Activated T-helper 9 cell treated with anti-CD3 and anti-CD28 coated beads, Interleukin-2, amount 50 U/mL, for 16 hours (primary cell): ENCODE measurements around the gene CCDC146.

ENCODE experiments used
- DNase-seq: peaks from one replicate; pipeline ENCODE4 v3.0.0-alpha.2; 2020; ENCODE audit warnings: low read depth

The CCDC146 gene

GRCh38 chr7:77288676-77289320 lies 166.4 kb downstream of the CCDC146 start:
- DNase-seq: no peak

- no peak for DNase-seq
Measured at GRCh38 chr7:77289387-77289786, 167.0 kb downstream of the CCDC146 start.

- DNase-seq: no peak
Measured at GRCh38 chr7:77290425-77290824, 168.0 kb downstream of the CCDC146 start.

DNA sequence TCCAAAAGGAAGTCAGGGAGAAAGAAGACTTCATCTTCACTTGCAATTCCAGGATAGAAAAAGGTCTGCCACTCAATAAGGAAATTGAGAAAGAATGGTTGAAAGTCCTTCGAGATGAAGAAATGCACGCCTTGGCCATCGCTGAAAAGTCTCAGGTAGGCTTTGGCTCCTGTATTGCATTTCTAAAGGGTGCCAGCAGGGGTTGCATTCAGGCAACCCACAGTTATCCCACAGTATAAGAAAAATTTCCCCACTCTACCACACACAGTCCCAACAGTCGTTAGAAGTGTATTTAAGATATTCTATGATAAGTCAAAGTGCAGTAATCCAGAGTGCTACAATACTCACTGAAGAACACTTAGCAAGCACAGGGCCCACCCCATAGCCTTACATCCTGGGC lies 170.6 kb downstream of the CCDC146 start:
- DNase-seq: no peak

GRCh38 chr7:77295549-77295948 lies 173.1 kb downstream of the CCDC146 start:
- DNase-seq: no peak

DNA sequence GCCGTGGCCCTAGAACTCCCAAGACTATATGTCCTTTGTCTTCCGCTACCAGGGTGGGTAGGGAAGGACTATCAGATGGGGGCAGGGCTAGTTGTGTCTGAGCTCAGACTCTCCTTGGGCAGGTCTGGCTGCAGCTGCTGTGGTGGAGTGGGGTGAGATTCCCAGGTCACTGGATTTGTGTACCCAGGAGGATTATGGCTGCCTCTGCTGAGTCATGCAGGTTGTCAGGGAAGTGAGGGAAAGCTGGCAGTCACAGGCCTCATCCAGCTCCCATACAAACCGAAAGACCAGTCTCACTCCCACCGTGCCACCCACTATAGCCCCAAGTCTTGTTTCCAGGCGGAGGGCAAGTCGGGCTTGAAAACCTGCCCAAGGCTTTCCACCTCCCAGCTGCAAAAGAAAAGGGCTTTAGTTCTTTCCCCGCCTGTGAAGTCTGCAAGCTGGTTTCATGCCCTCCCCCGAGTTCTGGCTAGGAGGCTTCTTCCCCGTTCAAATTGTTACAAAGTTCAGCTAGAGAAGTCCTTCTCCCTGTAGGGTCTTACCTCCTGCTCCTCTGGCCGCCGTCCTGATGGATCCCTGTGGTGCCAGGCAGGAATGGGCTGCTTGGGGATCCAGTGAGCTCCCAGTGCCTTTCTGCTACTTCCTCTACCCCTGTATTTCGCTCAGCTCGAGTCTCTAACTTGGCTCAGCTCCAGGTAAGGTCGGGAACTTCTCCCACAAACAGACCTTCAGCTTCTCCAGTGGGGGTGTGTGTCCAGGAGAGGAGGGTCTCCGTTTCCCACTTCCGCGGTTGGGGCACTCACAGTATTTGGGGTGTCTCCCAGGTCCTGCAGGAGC lies 184.0 kb downstream of the CCDC146 start:
- DNase-seq: no peak

DNA sequence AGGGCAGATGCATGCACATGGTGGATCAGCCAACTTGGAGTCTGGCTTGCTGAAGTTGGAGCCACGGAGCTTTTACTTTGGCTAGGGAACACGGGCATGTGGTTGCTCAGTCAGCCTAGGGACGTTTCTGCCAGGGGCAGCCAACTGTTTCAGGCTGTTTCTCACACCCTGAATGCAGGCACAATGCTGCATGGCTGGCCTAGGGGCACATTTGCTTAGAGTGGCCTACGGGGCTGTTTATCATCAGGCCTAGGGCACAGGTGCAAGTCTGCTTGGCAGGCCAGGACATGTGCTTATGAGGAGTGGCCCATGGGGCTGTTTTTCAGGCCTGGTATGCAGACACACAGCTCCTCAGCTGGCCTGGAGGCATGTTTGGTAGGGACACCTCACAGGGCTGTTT lies 186.4 kb downstream of the CCDC146 start:
- DNase-seq: no peak

DNA sequence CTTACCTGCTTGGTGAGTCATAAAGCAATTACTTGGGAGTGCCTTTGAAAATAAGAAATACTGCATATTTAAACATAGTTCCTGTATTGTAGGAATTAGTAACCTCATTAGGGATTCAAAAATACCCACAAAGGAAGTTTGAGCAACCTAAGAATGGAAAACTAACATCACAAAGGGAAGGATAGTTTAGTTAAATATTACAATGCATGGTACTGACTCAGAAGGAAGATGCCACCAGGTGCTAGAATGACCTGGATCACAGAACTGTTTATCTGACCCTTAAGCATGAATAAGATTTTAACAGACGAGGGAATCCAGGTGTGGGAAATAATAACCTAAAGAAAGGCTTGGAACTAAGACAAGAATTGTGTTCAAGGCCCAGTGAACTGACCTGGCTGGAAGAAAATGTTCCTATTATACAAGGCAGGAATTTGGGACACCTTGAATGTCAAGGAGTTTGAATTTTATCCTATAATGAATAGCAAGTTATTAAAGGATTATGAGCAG lies 187.4 kb downstream of the CCDC146 start:
- no peak for DNase-seq

GRCh38 chr7:77310982-77311381 lies 188.6 kb downstream of the CCDC146 start:
- no peak for DNase-seq

- no peak for DNase-seq
Measured at GRCh38 chr7:77313085-77313484, 190.7 kb downstream of the CCDC146 start.

DNA sequence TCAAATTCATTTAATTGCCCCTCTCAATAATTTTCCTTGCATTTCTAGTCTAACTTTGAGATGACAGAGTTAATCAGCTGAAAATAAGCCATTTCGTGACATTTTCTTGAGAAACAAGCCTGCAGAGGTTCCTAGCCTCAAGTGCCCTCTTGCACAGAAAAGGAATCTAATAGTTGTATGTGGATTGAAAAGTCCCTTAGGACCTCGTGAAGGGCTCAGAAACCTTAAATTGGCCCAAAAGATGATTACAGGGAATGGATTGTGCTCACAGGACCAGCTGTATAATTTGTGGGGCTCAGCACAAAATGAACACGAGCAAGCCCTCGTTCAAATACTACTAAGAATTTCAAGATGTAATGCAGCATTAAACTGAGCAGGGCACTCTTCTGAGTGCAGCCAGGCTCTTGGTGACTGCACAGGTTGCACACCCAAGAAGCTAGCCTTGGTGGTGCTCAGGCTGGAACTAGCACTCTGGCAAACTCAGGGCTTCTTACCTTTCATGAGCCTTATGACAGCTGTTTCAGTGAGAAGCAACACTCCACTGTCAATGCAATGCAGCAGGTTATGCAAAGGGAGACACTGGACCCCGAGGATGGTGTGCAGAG lies 191.6 kb downstream of the CCDC146 start:
- no peak for DNase-seq

GRCh38 chr7:77315182-77315591 lies 192.8 kb downstream of the CCDC146 start:
- DNase-seq: no peak

DNA sequence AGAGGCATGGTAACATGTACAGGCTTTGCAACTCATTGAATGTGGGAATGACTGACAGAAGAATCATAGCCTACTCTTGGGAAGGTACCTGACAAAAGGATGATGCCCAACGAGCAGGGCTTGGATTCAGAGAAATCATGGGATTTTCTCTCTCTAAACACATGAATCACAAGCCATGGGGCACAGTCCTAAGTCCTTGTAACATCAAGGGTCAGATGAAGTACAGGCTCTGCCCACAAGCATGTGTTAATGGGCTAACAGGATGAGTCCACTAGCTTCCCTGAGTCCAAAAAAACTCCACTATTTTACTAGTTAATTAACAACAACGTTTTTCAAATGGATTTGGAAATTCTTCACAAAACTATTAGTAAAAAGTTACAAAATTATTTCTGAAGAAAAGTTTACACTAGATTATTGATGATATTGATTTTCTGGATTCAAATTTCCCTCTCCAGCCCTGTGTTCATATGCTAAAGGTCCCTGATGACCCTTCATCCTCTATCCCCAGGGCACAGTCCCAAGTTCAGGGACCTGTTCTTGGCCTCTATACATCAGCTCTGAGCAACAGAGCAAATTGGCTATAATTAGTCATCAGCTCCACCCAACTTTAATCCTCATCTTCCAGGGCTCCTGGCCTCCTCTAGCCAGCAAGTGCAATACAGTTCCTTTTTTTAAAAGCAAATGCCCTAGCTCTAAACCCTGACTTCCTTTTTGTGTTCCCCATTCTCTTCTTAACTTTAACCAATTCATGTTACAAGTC lies 194.0 kb downstream of the CCDC146 start:
- DNase-seq: no peak

GRCh38 chr7:77318019-77318418 lies 195.6 kb downstream of the CCDC146 start:
- DNase-seq: no peak

GRCh38 chr7:77320137-77320536 lies 197.7 kb downstream of the CCDC146 start:
- no peak for DNase-seq

DNA sequence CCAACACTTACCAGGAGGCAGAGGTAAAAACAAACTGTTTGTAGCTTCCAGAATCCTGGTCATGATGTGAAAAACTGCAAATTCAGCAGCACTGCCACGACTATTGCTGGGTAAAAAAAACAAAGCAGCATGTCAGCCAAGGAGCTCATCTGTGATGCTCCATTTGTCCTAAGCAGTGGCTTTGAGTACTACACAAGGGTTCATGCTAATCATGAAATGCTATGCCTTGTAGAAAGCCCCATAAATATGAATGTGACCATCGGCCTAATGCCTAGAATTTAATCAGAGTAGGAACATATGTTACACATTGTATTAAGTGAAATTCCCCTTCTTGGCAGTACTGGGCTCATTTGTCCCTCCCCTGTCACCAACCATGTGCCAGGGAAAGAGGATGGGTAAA lies 198.3 kb downstream of the CCDC146 start:
- DNase-seq: no peak

GRCh38 chr7:77321300-77321699 lies 198.9 kb downstream of the CCDC146 start:
- no peak for DNase-seq

DNA sequence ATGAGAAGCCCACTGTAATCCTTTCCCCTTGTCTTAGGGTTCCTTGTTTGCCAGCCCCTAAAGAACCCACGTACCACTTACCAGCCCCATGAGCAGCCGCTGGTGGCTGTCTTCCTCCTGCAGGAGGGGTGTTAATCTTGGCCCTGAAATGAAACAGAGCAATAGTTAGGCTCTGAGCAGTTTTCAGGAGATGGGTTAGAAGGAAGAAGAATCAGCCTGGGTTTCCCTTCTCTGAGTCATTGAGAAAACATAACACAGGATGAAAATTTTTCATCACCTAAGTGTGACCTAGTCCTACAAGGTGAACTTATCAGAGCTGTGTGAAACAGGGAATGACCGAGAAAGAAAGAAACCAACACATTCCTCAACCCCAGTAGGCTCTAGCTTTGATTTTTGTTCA lies 203.7 kb downstream of the CCDC146 start:
- no peak for DNase-seq

- DNase-seq: no peak
Measured at GRCh38 chr7:77327067-77327931, 204.9 kb downstream of the CCDC146 start.

GRCh38 chr7:77327932-77328628 lies 205.7 kb downstream of the CCDC146 start:
- DNase-seq: no peak

- no peak for DNase-seq
Measured at GRCh38 chr7:77328669-77329068, 206.3 kb downstream of the CCDC146 start.
